Uterus (tissue), 4 donors: ENCODE results near the gene ATP8A2. TPM values are rescaled to one million over a fixed set of nuclear protein-coding genes. Genes with fewer than 3 reads are reported as not detected.

Experiments
- DNase-seq, 2 donors: peaks; one replicate each; pipeline ENCODE4 v3.0.0-alpha.2; 2019 to 2020
- H3K27ac ChIP-seq, 2 donors: fragments of 200-600 bp; sonication (generic); 1 replicate in 1 of 2; 2 replicates in 1 of 2; pipeline ENCODE4 v1.5.1; 2016 to 2018
- H3K27me3 ChIP-seq, 2 donors: fragments of 200-600 bp; sonication (generic); one replicate each; pipeline ENCODE4 v1.5.1; 2018 to 2019; ENCODE audit warnings: control low read depth in 1 of 2
- H3K36me3 ChIP-seq, 2 donors: fragments of 200-600 bp; sonication (generic); one replicate each; pipeline ENCODE4 v1.5.1; 2019; ENCODE audit warnings: control low read depth in 1 of 2
- H3K4me1 ChIP-seq, 2 donors: fragments of 200-600 bp; sonication (generic); one replicate each; pipeline ENCODE4 v1.5.1; 2018 to 2019; ENCODE audit warnings: control low read depth in 1 of 2
- H3K4me3 ChIP-seq, 2 donors: fragments of 200-600 bp; sonication (generic); 1 replicate in 1 of 2; 2 replicates in 1 of 2; pipeline ENCODE4 v1.5.1; 2018 to 2019; ENCODE audit warnings: mild to moderate bottlenecking in 1 of 2
- H3K9me3 ChIP-seq, 2 donors: fragments of 200-600 bp; sonication (generic); one replicate each; pipeline ENCODE4 v1.5.1; 2019; ENCODE audit warnings: control low read depth in 1 of 2
- POLR2A ChIP-seq, 2 donors: fragments of 450-650 bp; IDR thresholded peaks; one replicate each; pipeline ENCODE4 v1.6.1; 2016; ENCODE audit warnings: antibody characterized with exemption in 2 of 2, mild to moderate bottlenecking in 1 of 2, moderate library complexity in 1 of 2
- intact Hi-C: fragments of 100-400 bp; cut with DNase I; formaldehyde crosslinking; loops from one replicate; pipeline ENCODE4 v1.15.1; 2023; ENCODE audit warnings: low total_unique reads
- total RNA-seq, 4 donors: library from RNA; depleted of rRNA in 3 of 4; stranded (reverse); fragments of >200 nt in 3 of 4; gene quantifications; one replicate each; pipeline versions ENCODE4 v1.1.0 to v1.2.4, GENCODE V29; 2014 to 2023
- TF ChIP-seq, protein P1 (sequence below), 4 experiments: fragments of 200-600 bp in 2 of 4; fragments of 450-650 bp in 2 of 4; sonication (generic) in 2 of 4; IDR thresholded peaks; one replicate each; pipeline ENCODE4 v1.5.1; 2016 to 2019; ENCODE audit warnings: antibody characterized with exemption in 4 of 4, mild to moderate bottlenecking in 2 of 4, moderate library complexity in 1 of 4
- donor health status: DM: yes; HTN: yes; CAD: no.

Gene ATP8A2
- total RNA-seq, 4 donors from 2014 or later, result 0.64 to 21.4 TPM; not detected in 2

DNA sequence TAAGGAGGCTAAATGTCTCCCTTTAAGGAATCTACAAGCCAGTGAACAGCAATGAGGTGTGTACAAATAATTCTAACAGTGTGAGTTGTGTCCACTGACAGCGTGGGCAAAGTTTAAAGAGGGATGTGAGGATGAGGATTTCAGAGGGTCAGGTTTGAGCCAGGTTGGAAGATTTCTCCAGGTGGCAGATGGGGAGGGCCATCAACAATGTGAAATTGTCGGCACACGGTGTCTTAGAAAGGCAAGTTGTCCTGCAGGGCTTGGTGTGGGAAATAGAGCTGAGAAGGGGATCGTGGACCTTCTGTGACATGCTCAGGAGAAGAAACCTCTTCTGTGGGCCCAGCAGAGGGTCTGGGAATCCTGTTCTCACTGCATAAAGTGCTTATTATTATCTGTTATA lies 52.1 kb downstream of the ATP8A2 start:
- Histone ChIP-seq H3K4me3 (no peak overlapping the region), H3K27me3 (no peaks in the 10 kb centered on the region), H3K36me3 (no peaks in the 10 kb centered on the region), H3K4me1 (no peaks in the 10 kb centered on the region), H3K27ac (no peak overlapping the region), H3K9me3 (no peaks in the 10 kb centered on the region)
- intact Hi-C loops, result no loop called here
- TF ChIP-seq POLR2A (IDR thresholded peaks at IDR 0.05), result no peak
- TF ChIP-seq, protein P1, sequence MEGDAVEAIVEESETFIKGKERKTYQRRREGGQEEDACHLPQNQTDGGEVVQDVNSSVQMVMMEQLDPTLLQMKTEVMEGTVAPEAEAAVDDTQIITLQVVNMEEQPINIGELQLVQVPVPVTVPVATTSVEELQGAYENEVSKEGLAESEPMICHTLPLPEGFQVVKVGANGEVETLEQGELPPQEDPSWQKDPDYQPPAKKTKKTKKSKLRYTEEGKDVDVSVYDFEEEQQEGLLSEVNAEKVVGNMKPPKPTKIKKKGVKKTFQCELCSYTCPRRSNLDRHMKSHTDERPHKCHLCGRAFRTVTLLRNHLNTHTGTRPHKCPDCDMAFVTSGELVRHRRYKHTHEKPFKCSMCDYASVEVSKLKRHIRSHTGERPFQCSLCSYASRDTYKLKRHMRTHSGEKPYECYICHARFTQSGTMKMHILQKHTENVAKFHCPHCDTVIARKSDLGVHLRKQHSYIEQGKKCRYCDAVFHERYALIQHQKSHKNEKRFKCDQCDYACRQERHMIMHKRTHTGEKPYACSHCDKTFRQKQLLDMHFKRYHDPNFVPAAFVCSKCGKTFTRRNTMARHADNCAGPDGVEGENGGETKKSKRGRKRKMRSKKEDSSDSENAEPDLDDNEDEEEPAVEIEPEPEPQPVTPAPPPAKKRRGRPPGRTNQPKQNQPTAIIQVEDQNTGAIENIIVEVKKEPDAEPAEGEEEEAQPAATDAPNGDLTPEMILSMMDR (IDR thresholded peaks at IDR 0.05), result no peak
- no peak for DNase-seq

DNA sequence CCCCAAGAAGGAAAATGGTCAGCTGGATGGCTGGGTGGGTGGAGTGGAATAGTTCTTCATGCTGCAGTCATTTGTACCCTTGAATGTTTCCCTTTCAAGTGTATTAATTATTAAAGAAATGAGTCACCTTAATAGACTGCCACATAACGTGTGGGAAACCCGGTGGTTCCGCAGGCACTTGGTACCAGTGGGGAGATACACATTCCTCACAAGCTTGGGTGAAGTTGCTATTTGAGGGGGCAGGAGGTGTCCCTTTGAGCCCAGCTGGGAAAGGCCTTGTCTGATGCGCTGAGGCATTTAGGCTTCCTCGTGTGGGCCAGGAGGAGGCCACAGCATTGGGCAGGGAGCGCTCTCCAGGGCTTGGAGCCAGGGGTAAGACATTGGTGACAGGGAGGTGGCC lies 57.7 kb downstream of the ATP8A2 start:
- DNase-seq, result no peak
- Histone ChIP-seq H3K36me3 (no peaks in the 10 kb centered on the region), H3K27ac (no peak overlapping the region), H3K4me1 (no peaks in the 10 kb centered on the region), H3K4me3 (no peak overlapping the region), H3K27me3 (no peaks in the 10 kb centered on the region), H3K9me3 (no peaks in the 10 kb centered on the region)
- intact Hi-C loops, result no loop called here
- TF ChIP-seq, protein P1 (IDR thresholded peaks at IDR 0.05), result no peak
- no peak for TF ChIP-seq POLR2A (IDR thresholded peaks at IDR 0.05)

DNA sequence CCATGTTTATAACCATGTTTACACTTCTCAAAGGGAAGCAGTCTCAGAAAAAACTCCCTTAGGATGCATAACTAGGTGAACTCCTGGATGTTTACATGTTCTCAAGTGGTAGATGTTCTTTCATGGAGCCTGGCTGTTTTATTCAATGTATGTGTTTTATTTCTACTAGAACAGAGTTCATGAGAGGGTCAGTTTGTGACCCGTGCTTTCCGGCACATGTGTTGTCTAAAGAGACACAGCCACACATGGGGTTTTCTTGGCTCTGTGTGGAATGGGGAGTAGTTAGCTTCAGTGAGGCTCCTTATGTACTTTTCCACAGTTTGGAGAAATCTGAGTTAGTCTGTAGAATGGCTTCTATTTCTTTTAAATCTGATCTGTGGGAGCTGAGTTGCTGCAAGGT lies 60.9 kb downstream of the ATP8A2 start:
- Histone ChIP-seq H3K4me1 (no peaks in the 10 kb centered on the region), H3K4me3 (no peak overlapping the region), H3K9me3 (no peaks in the 10 kb centered on the region), H3K27me3 (no peaks in the 10 kb centered on the region), H3K27ac (no peak overlapping the region), H3K36me3 (no peaks in the 10 kb centered on the region)
- no peak for TF ChIP-seq POLR2A (IDR thresholded peaks at IDR 0.05)
- TF ChIP-seq, protein P1 (IDR thresholded peaks at IDR 0.05), result no peak
- intact Hi-C loops, result no loop called here
- no peak for DNase-seq

DNA sequence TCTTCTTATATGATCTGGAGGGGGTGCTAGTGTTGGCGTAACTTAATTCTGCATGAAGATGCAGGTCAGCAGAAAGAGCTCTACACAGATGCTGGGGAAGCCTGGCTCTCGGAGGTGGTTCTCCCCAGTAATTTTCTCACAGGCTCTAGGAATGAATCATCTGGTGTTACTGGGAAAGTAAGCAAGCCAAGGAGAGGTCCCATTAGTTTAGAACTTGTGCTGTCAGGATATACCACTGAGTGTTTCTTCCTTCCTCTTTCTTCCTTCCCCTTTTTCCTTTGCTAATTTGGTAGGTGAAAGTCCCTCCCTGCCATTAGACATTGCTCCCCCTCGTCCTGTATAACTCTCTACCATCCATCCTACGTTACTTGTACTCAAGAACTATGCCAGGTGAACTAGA lies 68.3 kb downstream of the ATP8A2 start:
- no peak for DNase-seq
- H3K27ac ChIP-seq, result no peak overlapping the region
- H3K4me1 ChIP-seq, result no peaks in the 10 kb centered on the region
- intact Hi-C loops, result no loop called here
- H3K4me3 ChIP-seq, result no peak overlapping the region
- TF ChIP-seq, protein P1 (IDR thresholded peaks at IDR 0.05), result no peak
- no peak for TF ChIP-seq POLR2A (IDR thresholded peaks at IDR 0.05)
- H3K27me3 ChIP-seq, result no peaks in the 10 kb centered on the region
- H3K9me3 ChIP-seq, result no peaks in the 10 kb centered on the region
- no peaks in the 10 kb centered on the region for H3K36me3 ChIP-seq

DNA sequence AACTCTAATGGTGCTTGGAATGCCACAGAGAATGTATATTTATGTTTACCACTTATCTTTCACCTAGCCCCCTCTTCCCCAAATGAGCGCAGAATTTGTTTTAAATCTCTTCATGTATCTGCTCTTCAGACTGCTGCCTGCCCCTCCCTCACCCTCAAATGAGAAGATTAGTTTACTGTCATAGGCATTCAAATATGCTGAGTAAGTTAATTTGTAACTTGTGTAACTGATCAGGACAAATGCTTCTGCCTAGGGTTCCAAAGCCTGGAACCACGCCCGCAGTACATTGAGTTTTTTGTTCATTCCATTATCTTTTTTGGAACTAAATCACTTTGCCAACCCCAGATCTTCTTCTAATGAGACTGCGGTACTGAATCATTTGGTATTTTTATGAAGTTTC lies 74.5 kb downstream of the ATP8A2 start:
- intact Hi-C loops, result no loop called here
- H3K9me3 ChIP-seq, result no peaks in the 10 kb centered on the region
- TF ChIP-seq POLR2A (IDR thresholded peaks at IDR 0.05), result no peak

DNA sequence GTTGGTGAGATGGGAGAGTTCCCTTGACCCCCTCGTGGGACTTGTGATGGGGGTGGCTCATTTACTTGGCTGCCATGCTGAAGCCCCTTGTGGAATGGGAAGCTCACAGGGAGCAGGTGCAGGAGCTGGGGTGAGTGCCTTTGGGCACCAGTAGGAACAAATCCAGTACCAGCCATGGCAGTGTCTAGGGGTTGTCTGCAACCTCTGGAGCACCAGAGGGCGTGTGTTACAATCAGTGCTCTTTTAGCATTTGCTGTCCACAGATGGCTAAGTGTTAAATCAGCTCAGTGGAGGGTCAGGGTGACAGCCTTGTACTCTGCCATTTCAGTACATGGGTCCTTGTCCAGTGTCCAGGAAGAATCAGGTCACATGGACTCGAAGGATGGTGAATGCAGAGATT lies 75.6 kb downstream of the ATP8A2 start:
- H3K36me3 ChIP-seq, result no peaks in the 10 kb centered on the region
- DNase-seq, result no peak
- no peaks in the 10 kb centered on the region for H3K27me3 ChIP-seq
- H3K27ac ChIP-seq, result no peak overlapping the region
- no peaks in the 10 kb centered on the region for H3K9me3 ChIP-seq
- no peak for TF ChIP-seq POLR2A (IDR thresholded peaks at IDR 0.05)
- TF ChIP-seq, protein P1 (IDR thresholded peaks at IDR 0.05), result no peak
- intact Hi-C loops, result no loop called here
- H3K4me3 ChIP-seq, result no peak overlapping the region
- no peaks in the 10 kb centered on the region for H3K4me1 ChIP-seq

More for the DNA sequence above, 74.5 kb downstream of the ATP8A2 start:
- Histone ChIP-seq H3K27ac (no peak overlapping the region), H3K4me3 (no peak overlapping the region), H3K27me3 (no peaks in the 10 kb centered on the region), H3K36me3 (no peaks in the 10 kb centered on the region), H3K4me1 (no peaks in the 10 kb centered on the region)
- no peak for DNase-seq
